CD4-positive, alpha-beta T cell treated with Interleukin-1 beta for 1 hour (primary cell): ENCODE results near the gene GSDMA.

Experiments used
- DNase-seq, 2 donors: peaks; one replicate each; pipeline ENCODE4 v3.0.0-alpha.2; 2020 to 2022

GSDMA gene

GRCh38 chr17:39963829-39964228 lies 1.0 kb downstream of the GSDMA start:
- DNase-seq, result peak; percentile 4 to 23

- no peak for DNase-seq
Observed at GRCh38 chr17:39965017-39965699, 2.4 kb downstream of the GSDMA start.

- no peak for DNase-seq
Observed at GRCh38 chr17:39966771-39967170, 4.0 kb downstream of the GSDMA start.

GRCh38 chr17:39968761-39969160 lies 6.0 kb downstream of the GSDMA start:
- DNase-seq, result no peak

GRCh38 chr17:39969375-39969774 lies 6.6 kb downstream of the GSDMA start:
- DNase-seq, result no peak

- no peak for DNase-seq
Observed at GRCh38 chr17:39970157-39970692, 7.4 kb downstream of the GSDMA start.

GRCh38 chr17:39971076-39971603 lies 8.3 kb downstream of the GSDMA start:
- DNase-seq, result no peak

GRCh38 chr17:39972271-39972670 lies 9.5 kb downstream of the GSDMA start:
- no peak for DNase-seq

GRCh38 chr17:39973496-39973895 lies 10.7 kb downstream of the GSDMA start:
- DNase-seq, result no peak

- no peak for DNase-seq
Observed at GRCh38 chr17:39974433-39974832, 11.6 kb downstream of the GSDMA start.

GRCh38 chr17:39975801-39976200 lies 13.0 kb downstream of the GSDMA start:
- no peak for DNase-seq

- no peak for DNase-seq
Observed at GRCh38 chr17:39979016-39979670, 16.3 kb downstream of the GSDMA start.

- peak in 1 of 2 donors; percentile 3 for DNase-seq
Observed at GRCh38 chr17:39979893-39980350, 17.1 kb downstream of the GSDMA start.

GRCh38 chr17:39980351-39981206 lies 17.8 kb downstream of the GSDMA start, which contains the start of gene PSMD3:
Gene PSMD3 (plus strand): TSS chr17:39980807. CDS start chr17:39980971, 164 bp downstream.
- peak; percentile 99 to 100 for DNase-seq

GRCh38 chr17:39981207-39981741 lies 18.5 kb downstream of the GSDMA start:
- no peak for DNase-seq

GRCh38 chr17:39981766-39982375 lies 19.1 kb downstream of the GSDMA start:
- no peak for DNase-seq

- no peak for DNase-seq
Observed at GRCh38 chr17:39988206-39988810, 25.5 kb downstream of the GSDMA start.

GRCh38 chr17:39994448-39994847 lies 31.6 kb downstream of the GSDMA start:
- no peak for DNase-seq

GRCh38 chr17:39995438-39995837 lies 32.6 kb downstream of the GSDMA start:
- DNase-seq, result no peak

GRCh38 chr17:39996162-39996561 lies 33.4 kb downstream of the GSDMA start:
- DNase-seq, result no peak

GRCh38 chr17:39996800-39997199 lies 34.0 kb downstream of the GSDMA start:
- DNase-seq, result no peak

- DNase-seq, result no peak
Observed at GRCh38 chr17:39997543-39997942, 34.7 kb downstream of the GSDMA start.
